DMS153 treated with DMSO at 0.1 percent for 48 hours (cell line): ENCODE data around the gene C10orf53.

ENCODE experiments used
- DNase-seq: peaks from one replicate; lab custom pipeline; 2025; ENCODE audit not compliant: unreplicated experiment; lab: John Stamatoyannopoulos, UW

The C10orf53 gene

GRCh38 chr10:49736564-49737113 is 57.2 kb downstream of the C10orf53 start:
- DNase-seq: no peak

GRCh38 chr10:49737474-49738201 is 58.2 kb downstream of the C10orf53 start:
- DNase-seq: no peak

- DNase-seq: no peak
Measured at GRCh38 chr10:49738616-49739360, 59.3 kb downstream of the C10orf53 start.

- no peak for DNase-seq
Measured at GRCh38 chr10:49739426-49739825, 60.0 kb downstream of the C10orf53 start.

- no peak for DNase-seq
Measured at GRCh38 chr10:49740346-49741107, 61.1 kb downstream of the C10orf53 start.

GRCh38 chr10:49741108-49741995 is 61.9 kb downstream of the C10orf53 start:
- DNase-seq: no peak

- DNase-seq: no peak
Measured at GRCh38 chr10:49742683-49743463, 63.4 kb downstream of the C10orf53 start.

GRCh38 chr10:49743464-49744075 is 64.1 kb downstream of the C10orf53 start:
- DNase-seq: no peak

- no peak for DNase-seq
Measured at GRCh38 chr10:49744091-49744685, 64.7 kb downstream of the C10orf53 start.

- DNase-seq: no peak
Measured at GRCh38 chr10:49744924-49745605, 65.6 kb downstream of the C10orf53 start.

- no peak for DNase-seq
Measured at GRCh38 chr10:49745756-49746155, 66.3 kb downstream of the C10orf53 start.

GRCh38 chr10:49746626-49747302 is 67.3 kb downstream of the C10orf53 start:
- no peak for DNase-seq
